Measurements from ENCODE around the gene EEF1A1.
"Not testable (repeated sequence)": the region's sequence is repeated elsewhere in the genome, so short reads cannot be mapped to it uniquely, and the experiment has no call there.

Gene EEF1A1

GRCh38 chr6:73548458-73549446 is 27.9 kb upstream of the EEF1A1 start:
- H2AFZ ChIP-seq (ENCODE audit: low read depth, low read length) = no peak overlapping the region
- no peaks in the 10 kb centered on the region for H3K9me3 ChIP-seq (ENCODE audit: insufficient read depth, low read length)
- H4K20me1 ChIP-seq (ENCODE audit: insufficient read depth, low read length) = no peaks in the 10 kb centered on the region
- no peaks in the 10 kb centered on the region for H3K4me1 ChIP-seq (ENCODE audit: low read length)
- no peak overlapping the region for H3K4me2 ChIP-seq (ENCODE audit: low read length)
- H3K27ac ChIP-seq (ENCODE audit: low read length) = no peak overlapping the region
- no peaks in the 10 kb centered on the region for H3K36me3 ChIP-seq (replicated peaks; ENCODE audit: low read depth, low read length)
- H3K79me2 ChIP-seq (ENCODE audit: low read length) = no peaks in the 10 kb centered on the region
- H3K9ac ChIP-seq (ENCODE audit: low read length) = no peak overlapping the region
- no peak overlapping the region for H3K4me3 ChIP-seq (ENCODE audit: low read length)
- TF ChIP-seq CTCF (IDR thresholded peaks at IDR 0.05; ENCODE audit: low read depth, low read length) (peak; percentile 38), EZH2phosphoT487 (IDR thresholded peaks at IDR 0.05; ENCODE audit: low read depth) (no peak)
- no peaks in the 10 kb centered on the region for H3K27me3 ChIP-seq (ENCODE audit: low read depth, low read length)

- Histone ChIP-seq H2AFZ (ENCODE audit: low read depth, low read length) (no peak overlapping the region), H3K27me3 (ENCODE audit: low read depth, low read length) (no peaks in the 10 kb centered on the region), H3K9me3 (ENCODE audit: insufficient read depth, low read length) (no peaks in the 10 kb centered on the region), H3K27ac (ENCODE audit: low read length) (no peak overlapping the region), H3K4me2 (ENCODE audit: low read length) (no peak overlapping the region), H3K4me3 (ENCODE audit: low read length) (no peak overlapping the region), H3K36me3 (replicated peaks; ENCODE audit: low read depth, low read length) (no peaks in the 10 kb centered on the region), H3K79me2 (ENCODE audit: low read length) (no peaks in the 10 kb centered on the region), H3K4me1 (ENCODE audit: low read length) (no peaks in the 10 kb centered on the region), H4K20me1 (ENCODE audit: insufficient read depth, low read length) (no peaks in the 10 kb centered on the region), H3K9ac (ENCODE audit: low read length) (no peak overlapping the region)
- TF ChIP-seq CTCF (IDR thresholded peaks at IDR 0.05; ENCODE audit: low read depth, low read length) (no peak), EZH2phosphoT487 (IDR thresholded peaks at IDR 0.05; ENCODE audit: low read depth) (no peak)
These were observed 26.2 kb upstream of the EEF1A1 start for GRCh38 chr6:73547036-73547435.

GRCh38 chr6:73542891-73543290 is 22.1 kb upstream of the EEF1A1 start:
- no peaks in the 10 kb centered on the region for H4K20me1 ChIP-seq (ENCODE audit: insufficient read depth, low read length)
- no peak overlapping the region for H2AFZ ChIP-seq (ENCODE audit: low read depth, low read length)
- no peaks in the 10 kb centered on the region for H3K79me2 ChIP-seq (ENCODE audit: low read length)
- no peak overlapping the region for H3K27ac ChIP-seq (ENCODE audit: low read length)
- H3K4me1 ChIP-seq (ENCODE audit: low read length) = no peaks in the 10 kb centered on the region
- no peak overlapping the region for H3K4me2 ChIP-seq (ENCODE audit: low read length)
- no peak overlapping the region for H3K4me3 ChIP-seq (ENCODE audit: low read length)
- H3K9me3 ChIP-seq (ENCODE audit: insufficient read depth, low read length) = no peaks in the 10 kb centered on the region
- TF ChIP-seq CTCF (IDR thresholded peaks at IDR 0.05; ENCODE audit: low read depth, low read length) = no peak
- H3K36me3 ChIP-seq (replicated peaks; ENCODE audit: low read depth, low read length) = no peaks in the 10 kb centered on the region
- no peak overlapping the region for H3K9ac ChIP-seq (ENCODE audit: low read length)
- H3K27me3 ChIP-seq (ENCODE audit: low read depth, low read length) = no peaks in the 10 kb centered on the region

GRCh38 chr6:73542481-73542880 is 21.6 kb upstream of the EEF1A1 start:
- H3K4me1 ChIP-seq (ENCODE audit: low read length); H3K27ac ChIP-seq (ENCODE audit: low read length); H3K79me2 ChIP-seq (ENCODE audit: low read length); H3K4me2 ChIP-seq (ENCODE audit: low read length); H3K9ac ChIP-seq (ENCODE audit: low read length); H3K4me3 ChIP-seq (ENCODE audit: low read length); H3K27me3 ChIP-seq (ENCODE audit: low read depth, low read length); H3K36me3 ChIP-seq (replicated peaks; ENCODE audit: low read depth, low read length); H4K20me1 ChIP-seq (ENCODE audit: insufficient read depth, low read length); H3K9me3 ChIP-seq (ENCODE audit: insufficient read depth, low read length); H2AFZ ChIP-seq (ENCODE audit: low read depth, low read length): not testable (repeated sequence)

Measured in OCI-LY3 (cell line).